ENCODE results near the gene BAMBI.
"Not testable (repeated sequence)": the region's sequence is repeated elsewhere in the genome, so short reads cannot be mapped to it uniquely, and the experiment has no call there.

BAMBI gene, protein sequence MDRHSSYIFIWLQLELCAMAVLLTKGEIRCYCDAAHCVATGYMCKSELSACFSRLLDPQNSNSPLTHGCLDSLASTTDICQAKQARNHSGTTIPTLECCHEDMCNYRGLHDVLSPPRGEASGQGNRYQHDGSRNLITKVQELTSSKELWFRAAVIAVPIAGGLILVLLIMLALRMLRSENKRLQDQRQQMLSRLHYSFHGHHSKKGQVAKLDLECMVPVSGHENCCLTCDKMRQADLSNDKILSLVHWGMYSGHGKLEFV

DNA sequence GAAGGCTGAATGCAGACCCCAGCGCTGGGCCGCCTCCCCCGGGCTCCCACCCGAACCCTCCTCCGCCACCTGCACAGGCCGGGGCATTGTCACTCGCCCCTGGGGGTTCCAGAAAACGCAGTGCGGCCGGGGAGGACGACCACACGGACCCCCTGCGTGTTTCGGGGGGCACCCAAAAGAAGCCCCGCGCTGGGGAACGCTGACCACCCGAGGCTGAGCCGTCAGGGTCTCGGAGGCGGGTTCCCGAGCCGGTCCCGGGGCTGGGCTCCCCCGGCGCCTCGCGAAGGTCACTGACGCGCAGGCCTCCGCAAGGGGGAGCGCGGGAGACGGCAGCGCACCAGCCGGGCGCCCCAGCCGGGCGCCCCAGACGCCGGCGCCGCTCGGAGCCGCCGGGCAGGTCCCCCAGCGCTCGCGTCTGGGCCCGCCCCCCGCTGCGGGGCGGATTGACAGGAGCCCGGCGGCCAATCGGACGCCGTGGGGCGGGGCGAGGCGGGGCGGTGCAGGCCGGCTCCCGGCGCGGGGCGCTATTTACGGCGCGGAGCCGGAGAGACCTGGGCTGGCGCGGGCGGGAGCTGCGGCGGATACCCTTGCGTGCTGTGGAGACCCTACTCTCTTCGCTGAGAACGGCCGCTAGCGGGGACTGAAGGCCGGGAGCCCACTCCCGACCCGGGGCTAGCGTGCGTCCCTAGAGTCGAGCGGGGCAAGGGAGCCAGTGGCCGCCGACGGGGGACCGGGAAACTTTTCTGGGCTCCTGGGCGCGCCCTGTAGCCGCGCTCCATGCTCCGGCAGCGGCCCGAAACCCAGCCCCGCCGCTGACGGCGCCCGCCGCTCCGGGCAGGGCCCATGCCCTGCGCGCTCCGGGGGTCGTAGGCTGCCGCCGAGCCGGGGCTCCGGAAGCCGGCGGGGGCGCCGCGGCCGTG lies at the start of gene BAMBI:
Gene BAMBI (plus strand): TSS at position 554 of the 920 bp plus-strand sequence. CDS start 377 bp downstream, outside the sequence.
- DNase-seq (ENCODE audit: low spot score) = peak; percentile 89

DNA sequence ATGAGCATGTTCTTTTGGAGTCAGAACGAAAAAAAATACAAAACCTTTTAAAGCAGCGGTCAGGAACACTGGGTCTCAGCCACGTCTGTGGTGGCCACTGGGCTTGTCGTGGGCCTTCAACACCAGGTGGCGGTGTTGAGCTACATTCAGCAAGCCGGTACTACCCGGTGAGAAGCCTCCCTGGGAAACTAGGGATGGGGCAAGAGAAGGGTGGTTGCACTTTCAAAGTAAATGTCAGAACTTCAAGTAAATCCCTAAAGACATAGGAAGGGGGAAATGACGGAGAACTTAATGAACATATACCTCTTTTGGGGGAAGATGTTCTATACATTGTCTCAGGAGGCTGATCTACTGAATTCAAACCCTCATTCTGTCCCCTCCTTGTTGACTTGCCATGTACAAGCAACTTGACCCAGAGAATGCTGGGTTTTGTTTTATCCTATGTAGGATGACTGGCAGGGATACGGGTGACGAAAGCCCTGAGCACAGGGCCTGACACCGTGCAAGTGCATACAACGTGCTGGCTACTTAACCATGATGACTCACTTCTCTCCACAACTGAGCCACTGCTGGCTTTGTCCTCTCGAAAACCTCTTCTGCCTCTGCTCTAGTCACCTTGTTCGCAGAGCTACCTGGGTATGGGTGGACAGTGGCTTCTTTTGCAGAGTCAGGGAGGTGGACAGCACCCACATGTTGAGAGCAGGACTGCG lies 49.0 kb upstream of the BAMBI start:
- DNase-seq (ENCODE audit: low spot score) = peak; percentile 77

DNA sequence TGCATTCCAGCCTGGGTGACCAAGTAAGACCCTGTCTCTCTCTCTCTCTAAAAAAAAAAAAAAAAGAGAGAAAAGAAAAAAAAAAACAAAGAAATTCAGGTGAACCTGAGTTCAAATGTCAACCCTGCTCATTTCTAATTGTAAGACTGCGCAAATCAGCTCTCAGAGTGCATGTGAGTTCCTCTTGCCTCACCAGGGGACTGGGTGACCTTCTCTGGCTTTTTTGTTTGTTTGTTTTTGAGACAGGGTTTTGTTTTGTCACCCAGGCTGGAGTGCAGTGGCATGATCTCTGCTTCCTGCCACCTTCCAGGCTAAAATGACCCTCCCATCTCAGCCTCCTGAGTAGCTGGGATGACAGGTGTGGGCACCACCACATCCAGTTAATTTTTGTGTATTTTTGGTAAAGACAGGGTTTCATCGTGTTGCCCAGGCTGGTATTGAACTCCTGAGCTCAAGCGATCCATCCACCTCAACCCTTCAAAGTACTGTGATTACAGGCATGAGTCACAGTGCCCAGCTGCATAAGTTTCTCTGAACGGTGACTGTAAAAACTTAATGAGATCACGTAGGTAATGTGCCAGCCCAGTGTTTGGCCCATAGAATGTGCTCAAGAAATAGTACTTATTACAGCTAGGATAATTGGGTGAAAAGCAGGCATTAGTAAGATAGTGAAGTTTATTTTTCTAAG lies 45.3 kb upstream of the BAMBI start:
- no peak for DNase-seq (ENCODE audit: low spot score)

DNA sequence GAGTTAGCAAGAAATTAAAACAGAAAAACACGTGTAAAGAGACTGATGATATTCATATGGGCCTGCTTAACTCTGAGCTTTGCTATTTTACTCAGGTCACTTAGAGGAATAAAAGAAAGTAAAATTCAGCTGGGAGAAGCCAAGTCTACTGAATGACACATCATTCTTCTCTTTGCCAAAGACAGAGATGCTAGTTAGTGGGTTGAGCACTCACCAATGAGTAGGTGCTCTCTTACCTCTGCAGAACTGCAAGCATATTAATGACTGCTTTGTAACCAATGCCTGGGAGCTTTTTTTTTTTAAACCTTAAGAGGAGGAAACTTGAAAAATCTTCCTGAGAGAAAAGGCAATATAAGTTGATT lies 44.8 kb upstream of the BAMBI start:
- DNase-seq (ENCODE audit: low spot score) = no peak

DNA sequence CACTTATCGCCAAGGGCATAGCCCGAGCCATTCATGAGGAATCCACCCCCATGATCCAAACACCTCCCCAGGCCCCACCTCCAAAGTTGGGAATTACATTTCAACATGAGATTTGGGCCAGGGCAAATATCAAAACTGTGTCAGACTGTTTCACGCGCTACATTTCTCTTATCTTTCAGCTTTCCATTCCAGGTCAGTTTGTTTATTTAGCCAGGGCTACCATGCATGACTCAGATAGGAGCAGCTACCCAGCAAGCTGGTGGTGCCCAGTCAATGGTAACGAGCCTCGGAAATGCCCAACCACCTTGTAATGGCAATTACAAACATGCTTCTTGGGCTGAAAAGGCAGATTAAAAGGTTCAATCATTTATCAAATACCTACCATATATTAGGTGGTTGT lies 43.6 kb upstream of the BAMBI start:
- no peak for DNase-seq (ENCODE audit: low spot score)

DNA sequence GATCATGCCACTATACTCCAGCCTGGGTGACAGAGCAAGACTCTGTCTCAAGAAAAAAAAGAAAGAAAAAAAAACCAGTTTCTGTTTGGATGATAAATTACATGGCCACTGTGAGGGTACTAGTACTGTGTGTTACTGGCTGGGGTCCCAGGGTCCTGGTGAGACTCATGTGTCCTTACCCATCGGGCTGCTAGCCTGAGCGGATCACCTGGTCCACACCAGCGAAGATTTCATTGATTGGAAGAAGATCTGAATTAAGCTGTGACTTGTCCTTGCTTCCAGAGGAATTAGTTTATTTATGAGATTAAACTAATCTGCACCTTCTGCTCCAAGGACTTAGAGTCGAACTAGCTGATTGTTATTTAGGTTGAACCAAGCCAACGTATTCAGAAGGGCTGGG lies 40.0 kb upstream of the BAMBI start:
- no peak for DNase-seq (ENCODE audit: low spot score)

DNA sequence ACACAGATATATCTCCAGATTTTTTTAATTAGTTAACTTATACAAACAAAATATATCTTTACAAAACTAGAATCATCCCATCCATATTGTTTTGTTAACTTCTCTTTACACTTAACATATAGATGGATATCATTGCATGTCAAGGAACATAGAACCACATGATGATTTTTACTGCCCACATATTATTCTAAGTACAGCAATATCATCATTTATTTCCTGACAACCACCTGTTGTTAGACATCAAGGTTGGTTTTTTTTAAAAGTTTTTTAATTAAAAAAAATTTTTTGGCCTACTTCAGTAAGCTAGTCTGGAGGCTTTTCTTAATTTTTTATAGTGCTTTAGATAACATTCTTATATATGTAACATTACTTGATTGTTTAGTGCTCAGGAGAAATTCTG lies 38.9 kb upstream of the BAMBI start:
- DNase-seq (ENCODE audit: low spot score) = no peak

DNA sequence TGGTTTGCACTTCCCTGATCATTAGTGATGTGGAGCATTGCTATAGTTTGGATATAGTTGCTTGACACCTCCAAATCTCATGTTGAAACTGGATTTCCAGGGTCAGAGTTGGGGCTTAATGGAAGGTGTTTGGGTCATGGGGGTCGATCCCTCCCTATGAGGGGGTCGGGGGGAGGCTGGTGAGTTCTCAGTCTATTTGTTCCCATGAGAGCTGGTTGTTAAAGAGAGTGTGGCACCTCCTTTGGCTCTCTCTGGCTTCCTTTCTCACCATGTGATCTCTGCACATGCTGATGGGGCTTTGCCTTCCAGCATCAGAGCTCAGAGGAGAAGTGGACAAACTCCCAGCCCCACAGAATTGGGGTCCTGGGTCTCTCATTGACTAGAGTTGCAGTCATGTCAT lies 36.8 kb upstream of the BAMBI start:
- no peak for DNase-seq (ENCODE audit: low spot score)

DNA sequence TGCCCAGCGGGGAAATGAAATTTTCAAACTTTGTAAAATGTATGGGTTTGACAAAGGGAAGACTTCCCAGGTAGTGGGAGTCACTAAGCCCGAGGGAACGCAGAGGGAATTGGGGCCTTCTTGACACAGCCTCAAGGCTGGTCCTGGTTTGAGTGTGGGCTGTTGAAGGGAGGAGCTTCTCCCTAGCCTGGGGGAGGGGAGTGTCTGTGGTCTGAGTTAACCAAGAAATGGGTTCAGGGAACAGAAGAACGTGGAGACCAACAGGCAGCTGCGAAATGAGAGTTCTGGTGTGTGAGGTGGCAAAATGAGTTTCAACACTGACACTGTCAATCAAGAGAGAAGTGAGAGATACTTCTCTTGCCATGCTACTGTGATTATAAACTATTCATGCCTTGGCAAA lies 32.7 kb upstream of the BAMBI start:
- DNase-seq (ENCODE audit: low spot score) = no peak

DNA sequence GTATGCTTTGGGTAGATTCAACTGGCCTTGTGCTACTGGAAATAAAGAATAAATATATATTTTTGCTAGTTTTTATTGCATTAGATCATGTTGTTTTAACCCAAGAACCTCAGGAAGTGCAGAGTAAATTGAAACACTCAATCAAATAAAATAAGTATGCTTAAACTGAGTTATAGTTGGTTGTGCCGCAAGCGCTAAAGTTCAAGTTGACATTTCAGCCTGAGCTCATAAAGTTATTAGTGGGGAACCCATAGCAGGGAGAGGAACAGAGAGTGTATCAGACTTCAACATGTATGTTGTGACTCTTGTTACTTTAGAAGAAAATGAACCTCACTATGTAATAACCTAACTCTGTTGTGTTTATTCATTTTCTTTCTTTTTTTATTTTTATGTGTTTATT lies 25.2 kb upstream of the BAMBI start:
- no peak for DNase-seq (ENCODE audit: low spot score)

DNA sequence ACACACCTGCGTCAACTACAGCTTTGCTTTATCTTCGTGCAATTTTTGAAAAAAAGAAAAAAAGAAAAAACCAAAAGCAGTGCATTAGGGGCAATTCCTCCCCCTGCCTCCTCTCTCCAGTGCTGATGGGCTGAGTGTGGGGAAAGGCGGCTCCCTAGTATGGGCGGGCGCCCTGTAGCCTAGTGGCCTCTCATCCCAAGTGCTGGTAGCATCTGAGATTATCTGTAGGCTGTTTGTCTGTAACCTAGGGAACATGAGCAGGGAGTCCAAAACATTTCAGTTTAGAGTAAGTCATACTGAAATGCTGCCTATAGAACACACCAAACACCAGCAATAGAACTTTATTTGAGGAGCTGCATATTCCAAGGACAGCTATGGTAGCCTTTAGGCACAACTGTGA lies 24.6 kb upstream of the BAMBI start:
- DNase-seq (ENCODE audit: low spot score) = no peak

DNA sequence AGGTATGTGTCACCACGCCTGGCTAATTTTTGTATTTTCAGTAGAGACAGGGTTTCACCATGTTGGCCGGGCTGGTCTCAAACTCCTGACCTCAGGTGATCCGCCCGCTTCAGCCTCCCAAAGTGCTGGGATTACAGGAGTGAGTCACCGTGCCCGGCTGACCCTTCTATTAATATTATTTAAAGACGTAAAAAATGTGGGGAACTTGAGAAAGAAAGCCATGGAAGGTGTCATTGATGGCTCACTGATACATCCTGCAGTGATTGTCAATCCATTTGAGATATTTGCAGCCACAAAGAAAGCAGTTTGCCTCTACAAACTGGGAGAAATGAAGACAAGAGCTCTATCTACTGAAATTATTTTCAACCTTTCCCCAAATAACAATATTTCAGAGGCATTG lies 18.5 kb upstream of the BAMBI start:
- DNase-seq (ENCODE audit: low spot score) = not testable (repeated sequence)

DNA sequence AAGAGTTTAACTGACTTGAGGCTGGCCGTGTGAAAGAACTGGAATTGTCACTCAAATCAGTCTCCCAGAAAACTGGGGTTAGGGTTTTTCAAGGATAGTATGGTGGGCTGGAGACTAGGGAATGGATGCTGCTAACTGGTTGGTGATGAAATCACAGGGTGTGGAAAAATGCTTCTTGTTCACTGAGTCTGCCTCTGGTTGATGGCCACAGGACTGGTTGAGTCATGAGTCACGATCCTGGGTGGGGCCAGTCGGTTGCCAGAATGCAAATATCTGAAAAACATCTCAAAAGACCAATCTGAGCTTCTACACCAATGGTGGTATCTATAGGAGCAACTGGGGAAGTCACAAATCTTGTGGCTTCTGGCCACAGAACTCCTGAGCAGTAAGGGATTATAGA lies 16.3 kb upstream of the BAMBI start:
- DNase-seq (ENCODE audit: low spot score) = peak; percentile 84

DNA sequence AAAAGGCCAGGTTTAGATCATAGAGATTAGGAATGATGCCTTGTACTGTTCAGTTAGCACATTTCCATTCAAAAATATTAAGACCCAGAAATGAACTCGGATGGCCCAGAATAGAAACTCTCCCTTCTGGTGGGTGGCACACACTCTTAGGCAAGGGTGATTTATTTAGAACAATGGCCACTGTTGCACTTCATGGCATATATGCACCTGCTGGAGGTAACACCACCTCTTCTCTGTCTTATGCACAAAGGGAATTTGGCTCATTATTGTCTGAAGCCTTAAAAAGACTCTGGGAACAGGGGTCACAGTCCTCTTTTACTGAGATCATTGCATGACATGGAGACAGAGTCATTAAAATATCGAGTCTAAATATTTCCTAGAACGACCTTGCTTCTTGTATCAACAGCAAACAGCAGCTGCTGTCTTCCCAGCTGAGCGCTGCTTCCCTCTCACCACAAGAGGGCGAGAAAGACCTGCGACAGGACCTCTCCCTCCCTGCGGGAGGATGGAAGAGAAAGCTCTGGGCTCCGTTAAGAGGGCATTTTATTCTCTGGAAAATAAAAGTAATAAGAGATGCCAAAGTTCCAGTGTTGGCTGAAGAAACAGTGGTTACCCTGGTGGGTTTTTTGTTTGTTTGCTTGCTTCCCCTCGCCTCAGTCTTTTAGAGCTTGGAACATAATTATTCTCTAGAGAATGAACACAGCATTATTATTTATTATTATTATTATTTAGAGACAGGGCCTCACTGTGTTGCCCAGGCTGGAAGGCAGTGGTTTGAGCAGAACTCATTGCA lies 13.5 kb upstream of the BAMBI start:
- peak; percentile 78 for DNase-seq (ENCODE audit: low spot score)

DNA sequence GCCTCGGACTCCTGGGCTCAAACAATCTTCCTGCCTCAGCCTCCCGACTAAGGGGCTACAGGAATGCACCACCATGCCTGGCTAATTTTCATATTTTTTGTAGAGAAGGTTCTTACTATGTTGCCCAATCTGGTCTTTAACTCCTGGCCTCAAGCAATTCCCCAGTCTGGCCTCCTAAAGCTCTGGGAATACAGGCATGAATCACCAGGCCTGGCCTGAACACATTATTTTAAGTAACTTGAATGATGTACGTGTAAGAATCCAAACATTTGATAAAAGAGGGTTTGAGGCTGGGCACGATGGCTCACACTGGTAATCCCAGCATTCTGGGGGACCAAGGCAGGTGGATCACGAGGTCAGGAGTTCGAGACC lies 13.0 kb upstream of the BAMBI start:
- DNase-seq (ENCODE audit: low spot score) = no peak

DNA sequence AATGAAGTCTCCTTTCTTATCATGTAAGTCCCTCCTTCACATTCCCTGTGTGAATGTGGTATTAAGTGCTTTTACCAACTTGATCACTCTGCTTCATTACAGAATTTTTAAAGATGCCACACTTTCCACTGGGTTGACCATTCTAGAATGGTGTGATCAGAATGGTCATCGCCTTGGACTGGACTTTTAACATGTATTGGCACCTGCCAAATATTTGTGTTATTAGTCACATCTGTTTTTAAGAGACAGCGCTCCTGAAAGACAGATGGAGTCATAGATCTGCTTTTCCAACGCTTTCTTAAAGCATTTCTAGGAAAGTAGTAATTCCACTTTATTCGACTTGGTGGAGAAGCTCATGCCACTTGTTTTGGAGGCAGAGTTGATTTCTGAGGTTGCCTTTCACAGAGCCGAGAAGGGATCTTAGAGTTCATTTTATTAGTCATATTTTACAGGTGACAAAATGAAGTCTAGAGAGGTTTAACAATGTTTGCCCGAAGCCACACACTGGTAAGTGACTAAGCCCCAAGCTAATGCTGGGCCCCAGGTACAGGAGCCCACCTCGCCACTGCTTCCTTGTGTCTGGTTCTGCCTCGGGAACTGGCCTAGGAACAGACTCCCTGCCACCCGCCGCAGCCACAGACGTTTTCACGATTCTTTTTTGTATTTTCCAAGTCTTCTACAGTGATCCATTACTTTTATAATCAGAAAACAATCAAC lies 10.4 kb upstream of the BAMBI start:
- DNase-seq (ENCODE audit: low spot score) = no peak

DNA sequence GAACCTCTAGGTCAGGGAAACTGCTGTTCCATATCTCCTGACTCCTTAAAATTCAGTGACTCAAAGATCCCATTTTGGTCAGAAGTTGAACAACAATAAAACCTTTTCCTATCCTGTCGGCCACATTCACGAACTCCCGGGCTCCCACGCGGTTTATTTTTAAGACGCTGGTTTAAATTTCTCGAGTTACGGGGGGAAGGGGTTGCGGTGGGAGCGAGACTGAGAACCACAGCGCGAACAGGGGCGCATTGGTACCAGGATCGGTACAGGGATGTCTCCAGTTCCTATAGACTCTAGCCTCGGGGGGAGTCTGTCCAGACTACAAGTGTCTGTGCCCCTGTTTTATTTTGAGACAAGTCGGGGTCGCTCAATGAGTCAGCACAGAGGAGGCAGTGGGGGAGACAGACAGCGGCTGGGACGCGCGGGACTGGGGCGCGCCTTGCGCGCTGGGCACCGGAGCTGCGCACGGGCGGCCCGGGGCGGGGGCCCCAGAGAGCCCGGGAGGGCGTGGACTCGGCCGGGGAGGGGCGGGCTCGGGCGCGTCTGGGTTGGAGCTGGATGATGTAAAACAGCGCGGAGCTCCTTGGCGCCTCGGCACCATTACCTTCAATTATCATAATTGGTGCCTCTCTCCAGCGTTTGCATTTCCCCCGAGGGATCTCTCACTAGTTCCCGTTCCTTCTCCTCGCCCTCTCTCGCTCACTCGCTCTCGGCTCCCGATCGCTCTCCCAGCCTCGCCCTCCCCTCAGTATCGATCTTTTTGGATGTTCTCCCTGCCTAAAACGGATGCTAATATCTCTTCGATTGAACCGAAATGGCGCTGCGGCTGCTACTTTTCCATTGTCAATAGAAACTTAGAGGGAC lies 8.7 kb upstream of the BAMBI start:
- peak; percentile 42 for DNase-seq (ENCODE audit: low spot score)

DNA sequence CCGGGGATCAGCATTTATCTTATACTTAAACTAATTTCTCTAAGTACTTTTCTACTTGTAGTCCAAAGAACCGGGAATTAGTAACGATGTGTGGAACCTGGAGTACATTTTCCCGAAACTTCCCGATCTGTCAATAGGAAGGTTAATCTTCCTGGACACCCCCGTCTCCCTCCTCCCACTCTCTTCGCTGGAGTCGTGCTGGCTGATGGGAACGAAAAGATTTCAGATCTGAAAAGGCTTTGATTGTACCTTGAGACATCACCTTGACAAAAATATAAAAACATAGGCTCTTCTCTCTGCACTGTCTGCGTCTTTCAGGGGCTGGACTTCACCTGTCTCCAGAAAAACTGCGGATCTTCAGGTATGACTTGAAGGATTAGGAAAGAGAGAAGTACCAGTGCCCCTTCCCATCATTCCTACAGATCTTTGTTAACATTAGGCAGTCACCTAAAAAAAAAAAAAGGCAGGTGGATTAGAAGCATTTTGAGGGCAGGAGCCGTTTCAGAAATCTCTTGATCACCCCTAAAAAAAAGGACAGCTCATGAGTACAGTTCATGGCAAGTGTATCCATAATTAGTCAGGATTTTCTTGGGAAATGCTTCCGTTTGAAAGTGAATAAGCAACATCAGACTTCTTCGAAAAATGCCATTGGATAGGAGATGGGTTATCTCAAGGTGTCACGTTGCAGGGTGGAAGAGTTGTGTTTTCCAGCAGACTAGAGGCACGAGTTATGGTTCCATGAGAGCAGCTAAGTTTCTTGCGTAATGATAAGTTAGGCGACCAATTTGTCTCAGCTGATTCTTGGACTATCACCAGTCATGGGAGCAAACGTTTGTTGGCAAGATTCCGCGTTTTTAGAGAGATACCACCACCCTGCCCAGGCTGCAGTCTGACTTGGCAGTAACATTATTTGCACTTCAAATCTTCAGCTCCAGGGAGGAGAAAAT lies 7.8 kb upstream of the BAMBI start:
- no peak for DNase-seq (ENCODE audit: low spot score)

DNA sequence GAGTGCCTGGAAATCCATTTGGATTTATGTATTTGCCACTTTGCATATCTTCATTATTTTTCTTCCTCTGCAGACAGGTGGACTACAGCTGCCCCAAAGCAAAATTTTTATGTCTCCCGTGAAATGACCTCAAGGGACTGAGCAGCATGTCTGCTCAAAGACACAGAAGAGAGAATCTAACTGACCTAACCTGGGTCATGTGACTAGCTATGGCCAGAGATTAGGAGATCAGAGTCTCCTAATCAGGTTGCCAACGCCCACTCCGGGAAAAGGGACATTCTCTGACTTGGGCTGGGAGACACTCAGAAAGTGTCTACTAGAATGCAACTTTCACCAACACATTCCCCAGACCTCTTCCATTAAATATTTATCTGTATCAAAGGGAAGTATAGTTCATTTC lies 2.5 kb upstream of the BAMBI start:
- DNase-seq (ENCODE audit: low spot score) = no peak

All from hepatic stellate cell (primary cell).